H9 (cell line): ENCODE measurements around the gene TMEM123. TPM values are rescaled to one million over a fixed set of nuclear protein-coding genes. Genes with fewer than 3 reads are reported as not detected.

Experiments used
- DNase-seq: peaks from one replicate; pipeline ENCODE4 v3.0.0-alpha.2; 2017
- H2AFZ ChIP-seq: one replicate; pipeline ENCODE4 v1.6.1; 2013; ENCODE audit warnings: mild to moderate bottlenecking, low read length, control low read depth, moderate library complexity
- H2AK5ac ChIP-seq: 2 replicates; pipeline ENCODE4 v1.6.1; 2013; ENCODE audit warnings: low read length, control low read depth, mixed read lengths; ENCODE audit not compliant: insufficient read length
- H2BK120ac ChIP-seq: one replicate; pipeline ENCODE4 v1.6.1; 2013; ENCODE audit warnings: low read depth, mild to moderate bottlenecking, low read length, control low read depth, inconsistent platforms; ENCODE audit not compliant: poor library complexity, severe bottlenecking
- H2BK12ac ChIP-seq: 2 replicates; pipeline ENCODE4 v1.6.1; 2013; ENCODE audit warnings: low read length, control low read depth, mixed read lengths, low read depth; ENCODE audit not compliant: insufficient read length
- H2BK15ac ChIP-seq: 2 replicates; pipeline ENCODE4 v1.6.1; 2013; ENCODE audit warnings: low read depth, low read length, control low read depth
- H2BK20ac ChIP-seq: one replicate; pipeline ENCODE4 v1.6.1; 2013; ENCODE audit warnings: low read depth, mild to moderate bottlenecking, low read length, control low read depth, inconsistent platforms; ENCODE audit not compliant: poor library complexity, severe bottlenecking
- H2BK5ac ChIP-seq: 2 replicates; pipeline ENCODE4 v1.6.1; 2013; ENCODE audit warnings: low read length, control low read depth, mixed read lengths; ENCODE audit not compliant: insufficient read length
- H3K14ac ChIP-seq: 2 replicates; pipeline ENCODE4 v1.6.1; 2013; ENCODE audit warnings: low read length, control low read depth; ENCODE audit not compliant: insufficient read depth
- H3K18ac ChIP-seq: 2 replicates; pipeline ENCODE4 v1.6.1; 2013; ENCODE audit warnings: low read depth, mild to moderate bottlenecking, mixed read lengths, low read length, control low read depth; ENCODE audit not compliant: insufficient read length
- H3K23ac ChIP-seq: 2 replicates; pipeline ENCODE4 v1.6.1; 2013; ENCODE audit warnings: low read length, control low read depth, mixed read lengths, low read depth; ENCODE audit not compliant: insufficient read length
- H3K23me2 ChIP-seq: 2 replicates; pipeline ENCODE4 v1.6.1; 2013; ENCODE audit warnings: low read depth, mild to moderate bottlenecking, mixed read lengths, low read length, control low read depth; ENCODE audit not compliant: insufficient read length, poor library complexity, severe bottlenecking
- H3K27ac ChIP-seq: 2 replicates; pipeline ENCODE4 v1.5.1; 2013; ENCODE audit warnings: low read length, control low read depth, mixed read lengths, low read depth; ENCODE audit not compliant: insufficient read length
- H3K27me3 ChIP-seq: 2 replicates; pipeline ENCODE4 v1.6.1; 2013; ENCODE audit warnings: low read length, control low read depth, inconsistent platforms; ENCODE audit not compliant: insufficient read depth
- H3K4ac ChIP-seq: 2 replicates; pipeline ENCODE4 v1.6.1; 2013; ENCODE audit warnings: low read depth, mild to moderate bottlenecking, control low read depth, inconsistent platforms, low read length, moderate library complexity
- H3K4me1 ChIP-seq: 2 replicates; pipeline ENCODE4 v1.6.1; 2013; ENCODE audit warnings: low read length, control low read depth, inconsistent platforms; ENCODE audit not compliant: insufficient read depth
- H3K4me2 ChIP-seq: 2 replicates; pipeline ENCODE4 v1.6.1; 2013; ENCODE audit warnings: low read length, control low read depth, mixed read lengths; ENCODE audit not compliant: insufficient read length, insufficient read depth
- H3K56ac ChIP-seq: 2 replicates; pipeline ENCODE4 v1.6.1; 2013; ENCODE audit warnings: low read depth, mild to moderate bottlenecking, mixed read lengths, low read length, control low read depth; ENCODE audit not compliant: insufficient read length
- H3K79me1 ChIP-seq: 2 replicates; pipeline ENCODE4 v1.6.1; 2013; ENCODE audit warnings: low read depth, mild to moderate bottlenecking, moderate library complexity, low read length, control low read depth, inconsistent platforms; ENCODE audit not compliant: insufficient read depth, poor library complexity, severe bottlenecking
- H3K79me2 ChIP-seq: 2 replicates; pipeline ENCODE4 v1.6.1; 2013; ENCODE audit warnings: low read length, control low read depth, inconsistent platforms; ENCODE audit not compliant: insufficient read depth
- H3K9ac ChIP-seq: 2 replicates; pipeline ENCODE4 v1.6.1; 2013; ENCODE audit warnings: low read length, control low read depth, mixed read lengths; ENCODE audit not compliant: insufficient read length; ENCODE audit errors: extremely low read depth
- H3K9me3 ChIP-seq: one replicate; pipeline ENCODE4 v1.6.1; 2013; ENCODE audit warnings: low read depth, low read length, inconsistent platforms; ENCODE audit not compliant: control insufficient read depth
- H3T11ph ChIP-seq: one replicate; pipeline ENCODE4 v1.6.1; 2013; ENCODE audit warnings: mild to moderate bottlenecking, low read length, control low read depth, inconsistent platforms
- H4K20me1 ChIP-seq: one replicate; pipeline ENCODE4 v1.6.1; 2013; ENCODE audit not compliant: control insufficient read depth, insufficient read length, insufficient read depth
- H4K5ac ChIP-seq: 2 replicates; pipeline ENCODE4 v1.6.1; 2013; ENCODE audit warnings: low read depth, mild to moderate bottlenecking, mixed read lengths, low read length, control low read depth; ENCODE audit not compliant: insufficient read length
- H4K8ac ChIP-seq: replicated peaks from 2 replicates; pipeline ENCODE4 v1.6.1; 2013; ENCODE audit warnings: low read length, control low read depth, mixed read lengths, low read depth; ENCODE audit not compliant: insufficient read length
- H4K91ac ChIP-seq: 2 replicates; pipeline ENCODE4 v1.6.1; 2013; ENCODE audit warnings: low read depth, mild to moderate bottlenecking, moderate library complexity, mixed read lengths, low read length, control low read depth; ENCODE audit not compliant: insufficient read length
- H3K27ac Mint-ChIP-seq, 3 experiments: 2 replicates in 2 of 3; 3 replicates in 1 of 3; pipeline ENCODE4 v1.8.0; 2020 to 2021; ENCODE audit warnings: mixed read lengths in 3 of 3, mild to moderate bottlenecking in 1 of 3, moderate library complexity in 1 of 3
- H3K27me3 Mint-ChIP-seq: 2 replicates; pipeline ENCODE4 v1.8.0; 2021; ENCODE audit warnings: low read depth, mild to moderate bottlenecking, moderate library complexity, mixed read lengths
- H3K36me3 Mint-ChIP-seq, 3 experiments: 2 replicates in 2 of 3; 3 replicates in 1 of 3; pipeline ENCODE4 v1.8.0; 2020 to 2021; ENCODE audit warnings: low read depth in 3 of 3, mixed read lengths in 3 of 3; ENCODE audit not compliant: insufficient read depth in 1 of 3
- H3K4me1 Mint-ChIP-seq, 2 experiments: 2 replicates each; pipeline ENCODE4 v1.8.0; 2020; ENCODE audit warnings: mixed read lengths in 2 of 2
- H3K4me3 Mint-ChIP-seq, 2 experiments: 2 replicates in 1 of 2; 3 replicates in 1 of 2; pipeline ENCODE4 v1.8.0; 2020 to 2021; ENCODE audit warnings: mild to moderate bottlenecking in 2 of 2, mixed read lengths in 2 of 2, moderate library complexity in 1 of 2
- H3K9me3 Mint-ChIP-seq, 2 experiments: 2 replicates in 1 of 2; 3 replicates in 1 of 2; pipeline ENCODE4 v1.8.0; 2020; ENCODE audit warnings: mild to moderate bottlenecking in 2 of 2, mixed read lengths in 2 of 2, moderate library complexity in 1 of 2
- WGBS: extraction: QIAGEN DNeasy Blood & Tissue Kit; methylation state at CpG from one replicate; pipeline ENCODE4 v1.1.7; 2013; ENCODE audit warnings: missing lambda C conversion rate, low lambda C conversion rate, mixed read lengths; ENCODE audit not compliant: insufficient read length; ENCODE audit errors: extremely low coverage; 5-methylcytosine and 5-hydroxymethylcytosine counted together
- total RNA-seq: library from RNA; stranded (reverse); gene quantifications from 2 replicates; pipeline ENCODE4 v1.2.1, GENCODE V29; 2021
- TF ChIP-seq, protein P1 (sequence below): fragments of 200-600 bp; sonication (generic); conservative IDR thresholded peaks from 3 replicates; pipeline ENCODE4 v1.8.0; 2021; ENCODE audit warnings: antibody characterized with exemption, mild to moderate bottlenecking

TMEM123 gene
- total RNA-seq, 1 experiment from 2014 or later = 76.7 TPM

DNA sequence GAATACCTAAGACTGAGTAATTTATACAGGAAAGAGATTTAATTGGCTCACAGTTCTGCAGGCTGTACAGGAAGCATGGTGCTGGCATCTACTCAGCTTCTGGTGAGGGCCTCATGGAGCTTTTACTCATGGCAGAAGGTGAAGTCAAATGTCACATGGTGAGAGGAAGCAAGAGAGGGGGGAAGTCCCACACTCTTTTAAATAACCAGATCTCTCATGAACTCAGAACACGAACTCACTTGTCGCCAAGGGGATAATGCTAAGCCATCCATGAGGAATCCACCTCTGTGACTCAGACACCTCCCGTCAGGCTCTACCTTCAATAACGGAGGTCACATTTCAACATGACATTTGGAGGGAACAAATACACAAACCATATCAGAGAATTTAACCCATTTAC, 63.3 kb downstream of the TMEM123 start:
- Mint-ChIP-seq H3K9me3 (no peaks in the 10 kb centered on the region; a peak in 1 of 5 replicates), H3K4me3 (no peak overlapping the region), H3K36me3 (peaks cover 0 to 27% (median 15%) of the 10 kb centered on the region in 3 experiments; a peak in 5 of 7 replicates), H3K27me3 (no peaks in the 10 kb centered on the region), H3K27ac (no peak overlapping the region), H3K4me1 (peaks cover 2 to 10% of the 10 kb centered on the region in 2 experiments; a peak in 2 of 4 replicates)
- no peak overlapping the region for H3K23ac ChIP-seq
- H2AFZ ChIP-seq = no peak overlapping the region
- H4K8ac ChIP-seq = no peak overlapping the region
- no peak overlapping the region for H3K9ac ChIP-seq
- H2BK12ac ChIP-seq = no peak overlapping the region
- no peaks in the 10 kb centered on the region for H3K79me2 ChIP-seq
- DNase-seq = no peak
- no peak overlapping the region for H3T11ph ChIP-seq
- H3K9me3 ChIP-seq = no peaks in the 10 kb centered on the region
- H3K27me3 ChIP-seq = no peaks in the 10 kb centered on the region
- H3K4ac ChIP-seq = no peak overlapping the region
- no peak overlapping the region for H4K91ac ChIP-seq
- H2BK20ac ChIP-seq = no peak overlapping the region
- no peak overlapping the region for H3K27ac ChIP-seq
- no peak overlapping the region for H2BK15ac ChIP-seq
- no peak overlapping the region for H2BK120ac ChIP-seq
- TF ChIP-seq, protein P1, sequence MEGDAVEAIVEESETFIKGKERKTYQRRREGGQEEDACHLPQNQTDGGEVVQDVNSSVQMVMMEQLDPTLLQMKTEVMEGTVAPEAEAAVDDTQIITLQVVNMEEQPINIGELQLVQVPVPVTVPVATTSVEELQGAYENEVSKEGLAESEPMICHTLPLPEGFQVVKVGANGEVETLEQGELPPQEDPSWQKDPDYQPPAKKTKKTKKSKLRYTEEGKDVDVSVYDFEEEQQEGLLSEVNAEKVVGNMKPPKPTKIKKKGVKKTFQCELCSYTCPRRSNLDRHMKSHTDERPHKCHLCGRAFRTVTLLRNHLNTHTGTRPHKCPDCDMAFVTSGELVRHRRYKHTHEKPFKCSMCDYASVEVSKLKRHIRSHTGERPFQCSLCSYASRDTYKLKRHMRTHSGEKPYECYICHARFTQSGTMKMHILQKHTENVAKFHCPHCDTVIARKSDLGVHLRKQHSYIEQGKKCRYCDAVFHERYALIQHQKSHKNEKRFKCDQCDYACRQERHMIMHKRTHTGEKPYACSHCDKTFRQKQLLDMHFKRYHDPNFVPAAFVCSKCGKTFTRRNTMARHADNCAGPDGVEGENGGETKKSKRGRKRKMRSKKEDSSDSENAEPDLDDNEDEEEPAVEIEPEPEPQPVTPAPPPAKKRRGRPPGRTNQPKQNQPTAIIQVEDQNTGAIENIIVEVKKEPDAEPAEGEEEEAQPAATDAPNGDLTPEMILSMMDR = no peak
- H2BK5ac ChIP-seq = no peak overlapping the region
- no peaks in the 10 kb centered on the region for H3K79me1 ChIP-seq
- H3K4me1 ChIP-seq = no peaks in the 10 kb centered on the region
- no peaks in the 10 kb centered on the region for H4K20me1 ChIP-seq
- no peak overlapping the region for H2AK5ac ChIP-seq
- H3K18ac ChIP-seq = no peak overlapping the region
- H3K14ac ChIP-seq = no peak overlapping the region
- no peak overlapping the region for H3K4me2 ChIP-seq
- H3K23me2 ChIP-seq = no peaks in the 10 kb centered on the region
- no CpG with 5 or more reads among the region's 4 CpGs for WGBS
- H3K56ac ChIP-seq = no peak overlapping the region
- no peak overlapping the region for H4K5ac ChIP-seq
